Measurements from ENCODE around the gene EMILIN2. TPM values are rescaled to one million over a fixed set of nuclear protein-coding genes. Genes with fewer than 3 reads are reported as not detected.

EMILIN2 gene
- total RNA-seq, 1 donor from 2014 or later, result 1.3 TPM

- DNase-seq (ENCODE audit: low read depth in 2 of 2), result no peak
These were observed 28.0 kb downstream of the EMILIN2 start for GRCh38 chr18:2874765-2875164.

- DNase-seq (ENCODE audit: low read depth in 2 of 2), result no peak
These were observed 32.0 kb downstream of the EMILIN2 start for GRCh38 chr18:2878656-2879330.

GRCh38 chr18:2879889-2880288, 33.1 kb downstream of the EMILIN2 start:
- DNase-seq (ENCODE audit: low read depth in 2 of 2), result no peak

GRCh38 chr18:2880473-2880872, 33.7 kb downstream of the EMILIN2 start:
- no peak for DNase-seq (ENCODE audit: low read depth in 2 of 2)

- DNase-seq (ENCODE audit: low read depth in 2 of 2), result no peak
These were observed 34.5 kb downstream of the EMILIN2 start for GRCh38 chr18:2881088-2881839.

GRCh38 chr18:2881840-2882195, 35.0 kb downstream of the EMILIN2 start:
- no peak for DNase-seq (ENCODE audit: low read depth in 2 of 2)

- DNase-seq (ENCODE audit: low read depth in 2 of 2), result no peak
These were observed 35.4 kb downstream of the EMILIN2 start for GRCh38 chr18:2882201-2882600.

GRCh38 chr18:2883076-2883735, 36.4 kb downstream of the EMILIN2 start:
- no peak for DNase-seq (ENCODE audit: low read depth in 2 of 2)

- no peak for DNase-seq (ENCODE audit: low read depth in 2 of 2)
These were observed 38.0 kb downstream of the EMILIN2 start for GRCh38 chr18:2884706-2885285.

GRCh38 chr18:2887470-2887869, 40.7 kb downstream of the EMILIN2 start:
- DNase-seq (ENCODE audit: low read depth in 2 of 2), result no peak

- DNase-seq (ENCODE audit: low read depth in 2 of 2), result no peak
These were observed 43.0 kb downstream of the EMILIN2 start for GRCh38 chr18:2889761-2890192.

GRCh38 chr18:2890606-2891005, 43.8 kb downstream of the EMILIN2 start:
- no peak for DNase-seq (ENCODE audit: low read depth in 2 of 2)

GRCh38 chr18:2891526-2892431, 45.0 kb downstream of the EMILIN2 start:
- no peak for DNase-seq (ENCODE audit: low read depth in 2 of 2)

GRCh38 chr18:2893056-2893455, 46.2 kb downstream of the EMILIN2 start:
- no peak for DNase-seq (ENCODE audit: low read depth in 2 of 2)

- no peak for DNase-seq (ENCODE audit: low read depth in 2 of 2)
These were observed 46.9 kb downstream of the EMILIN2 start for GRCh38 chr18:2893676-2894075.

GRCh38 chr18:2894131-2894840, 47.5 kb downstream of the EMILIN2 start:
- no peak for DNase-seq (ENCODE audit: low read depth in 2 of 2)

- DNase-seq (ENCODE audit: low read depth in 2 of 2), result no peak
These were observed 48.1 kb downstream of the EMILIN2 start for GRCh38 chr18:2894841-2895370.

- no peak for DNase-seq (ENCODE audit: low read depth in 2 of 2)
These were observed 48.6 kb downstream of the EMILIN2 start for GRCh38 chr18:2895391-2895790.

- no peak for DNase-seq (ENCODE audit: low read depth in 2 of 2)
These were observed 50.2 kb downstream of the EMILIN2 start for GRCh38 chr18:2896990-2897389.

GRCh38 chr18:2897448-2898185, 50.8 kb downstream of the EMILIN2 start:
- no peak for DNase-seq (ENCODE audit: low read depth in 2 of 2)

All from dermis microvascular lymphatic vessel endothelial cell (primary cell).